Peyer's patch (tissue), 4 donors: Measurements from ENCODE around the gene ZNF343.

ENCODE experiments used
- POLR2A ChIP-seq, 2 donors: fragments of 450-650 bp; IDR thresholded peaks; one replicate each; pipeline ENCODE4 v1.5.1; 2017; ENCODE audit warnings: antibody characterized with exemption in 2 of 2, mild to moderate bottlenecking in 2 of 2, moderate library complexity in 2 of 2
- TF ChIP-seq, protein P1 (sequence below), 6 experiments: fragments of 450-650 bp in 4 of 6; fragments of 200-600 bp in 2 of 6; sonication (generic) in 1 of 6; IDR thresholded peaks; one replicate each; pipeline ENCODE4 v1.5.1; 2017 to 2019; ENCODE audit warnings: antibody characterized with exemption in 6 of 6, mild to moderate bottlenecking in 3 of 6, moderate library complexity in 1 of 6

- TF ChIP-seq, protein P1, sequence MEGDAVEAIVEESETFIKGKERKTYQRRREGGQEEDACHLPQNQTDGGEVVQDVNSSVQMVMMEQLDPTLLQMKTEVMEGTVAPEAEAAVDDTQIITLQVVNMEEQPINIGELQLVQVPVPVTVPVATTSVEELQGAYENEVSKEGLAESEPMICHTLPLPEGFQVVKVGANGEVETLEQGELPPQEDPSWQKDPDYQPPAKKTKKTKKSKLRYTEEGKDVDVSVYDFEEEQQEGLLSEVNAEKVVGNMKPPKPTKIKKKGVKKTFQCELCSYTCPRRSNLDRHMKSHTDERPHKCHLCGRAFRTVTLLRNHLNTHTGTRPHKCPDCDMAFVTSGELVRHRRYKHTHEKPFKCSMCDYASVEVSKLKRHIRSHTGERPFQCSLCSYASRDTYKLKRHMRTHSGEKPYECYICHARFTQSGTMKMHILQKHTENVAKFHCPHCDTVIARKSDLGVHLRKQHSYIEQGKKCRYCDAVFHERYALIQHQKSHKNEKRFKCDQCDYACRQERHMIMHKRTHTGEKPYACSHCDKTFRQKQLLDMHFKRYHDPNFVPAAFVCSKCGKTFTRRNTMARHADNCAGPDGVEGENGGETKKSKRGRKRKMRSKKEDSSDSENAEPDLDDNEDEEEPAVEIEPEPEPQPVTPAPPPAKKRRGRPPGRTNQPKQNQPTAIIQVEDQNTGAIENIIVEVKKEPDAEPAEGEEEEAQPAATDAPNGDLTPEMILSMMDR (IDR thresholded peaks at IDR 0.05), result no peak
- TF ChIP-seq POLR2A (IDR thresholded peaks at IDR 0.05), result no peak
These were observed 36.9 kb upstream of the ZNF343 start for GRCh38 chr20:2545594-2545993.
